ENCODE results near the gene SLC34A1.
"Not testable (repeated sequence)": the region's sequence is repeated elsewhere in the genome, so short reads cannot be mapped to it uniquely, and the experiment has no call there.

The SLC34A1 gene

GRCh38 chr5:177412603-177413233, 28.5 kb downstream of the SLC34A1 start:
- peak; percentile 90 to 91 for ATAC-seq

GRCh38 chr5:177414481-177414880, 30.2 kb downstream of the SLC34A1 start:
- ATAC-seq, result no peak

GRCh38 chr5:177417081-177417480, 32.8 kb downstream of the SLC34A1 start:
- ATAC-seq, result not testable (repeated sequence)

DNA sequence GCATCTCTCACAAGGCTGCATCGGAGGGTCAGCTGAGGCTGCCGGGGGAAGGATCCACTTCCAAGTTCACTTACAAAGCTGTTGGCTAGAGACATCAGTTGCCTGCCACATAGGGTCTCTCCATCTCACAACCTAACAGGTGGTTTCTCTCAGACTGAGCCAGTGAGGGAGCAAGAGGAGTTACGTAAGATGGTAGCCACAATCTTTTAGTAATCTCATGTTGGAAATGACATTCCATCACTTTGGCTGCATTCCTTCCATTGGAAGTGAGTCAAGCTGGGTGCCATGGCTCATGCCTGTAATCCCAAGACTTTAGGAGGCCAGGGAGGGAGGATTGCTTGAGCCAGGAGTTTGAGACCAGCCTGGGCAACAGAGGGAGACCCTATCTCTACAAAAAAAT, 34.8 kb downstream of the SLC34A1 start:
- ATAC-seq, result no peak

DNA sequence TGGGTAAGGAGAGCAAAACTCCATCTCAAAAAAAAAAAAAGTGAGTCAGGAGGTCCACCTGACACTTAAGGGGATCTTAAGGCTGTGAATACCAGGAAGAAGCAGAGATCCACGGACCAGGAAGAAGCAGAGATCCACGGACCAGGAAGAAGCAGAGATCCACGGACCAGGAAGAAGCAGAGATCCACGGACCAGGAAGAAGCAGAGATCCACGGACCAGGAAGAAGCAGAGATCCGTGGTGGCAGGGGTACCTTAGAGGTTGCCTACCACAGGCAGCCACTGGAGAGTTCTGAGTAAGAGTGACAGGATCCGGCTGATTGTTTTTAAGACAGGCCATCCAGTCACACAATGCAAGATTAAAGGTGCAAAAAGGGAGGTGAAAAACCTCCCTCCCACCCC, 36.2 kb downstream of the SLC34A1 start:
- not testable (repeated sequence) for ATAC-seq

DNA sequence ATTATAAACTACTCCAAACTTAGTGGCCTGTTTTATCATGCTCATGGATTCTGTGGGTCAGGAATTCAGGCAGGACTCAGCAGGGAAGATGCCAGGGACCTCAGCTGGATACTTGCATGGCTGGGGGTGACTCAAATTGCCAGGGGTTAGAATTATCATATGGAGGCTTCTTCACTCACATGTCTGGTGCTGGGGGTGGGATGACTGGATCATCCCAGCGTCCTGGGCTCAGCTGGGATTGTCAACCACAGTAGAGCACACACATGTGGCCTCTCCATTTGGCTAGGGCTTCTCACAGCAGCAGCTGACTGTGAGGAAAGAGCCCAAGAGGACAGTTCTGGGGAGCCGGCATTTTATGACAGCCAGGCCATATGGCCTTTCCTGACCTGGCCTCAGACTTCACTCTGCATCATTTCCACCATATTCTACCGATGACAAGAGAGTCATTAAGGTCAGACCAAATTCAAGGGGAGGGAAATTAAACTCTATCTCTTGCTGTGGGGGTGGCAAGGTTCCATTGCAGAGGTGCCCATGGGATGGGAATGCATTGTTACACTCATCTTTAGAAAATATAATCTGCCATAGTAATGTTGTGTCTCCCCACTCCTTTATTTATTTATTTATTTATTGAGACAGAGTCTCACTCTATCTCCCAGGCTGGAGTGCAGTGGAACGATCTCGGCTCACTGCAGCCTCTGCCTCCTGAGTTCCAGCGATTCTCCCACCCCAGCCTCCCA, 37.0 kb downstream of the SLC34A1 start:
- no peak for ATAC-seq

DNA sequence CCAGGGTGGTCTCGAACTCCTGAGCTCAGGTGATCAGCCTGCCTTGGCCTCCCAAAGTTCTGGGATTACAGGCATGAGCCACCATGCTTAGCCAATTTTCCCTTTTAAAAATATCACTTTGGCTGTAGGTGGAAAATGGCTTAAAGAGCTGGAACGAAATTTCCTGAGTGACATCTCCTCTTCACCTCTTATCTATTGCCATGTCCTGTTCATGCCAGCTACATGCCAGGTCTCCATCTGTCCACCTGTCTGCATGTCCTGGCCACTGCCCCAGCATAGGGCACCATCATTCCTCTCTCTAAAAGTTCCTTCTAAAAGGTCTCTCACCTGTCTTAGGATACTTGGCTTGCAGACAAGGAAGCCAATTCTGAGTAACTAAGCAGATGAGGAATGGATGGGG, 39.4 kb downstream of the SLC34A1 start:
- ATAC-seq, result no peak

- ATAC-seq, result no peak
These were observed 41.1 kb downstream of the SLC34A1 start for GRCh38 chr5:177425196-177425800.

DNA sequence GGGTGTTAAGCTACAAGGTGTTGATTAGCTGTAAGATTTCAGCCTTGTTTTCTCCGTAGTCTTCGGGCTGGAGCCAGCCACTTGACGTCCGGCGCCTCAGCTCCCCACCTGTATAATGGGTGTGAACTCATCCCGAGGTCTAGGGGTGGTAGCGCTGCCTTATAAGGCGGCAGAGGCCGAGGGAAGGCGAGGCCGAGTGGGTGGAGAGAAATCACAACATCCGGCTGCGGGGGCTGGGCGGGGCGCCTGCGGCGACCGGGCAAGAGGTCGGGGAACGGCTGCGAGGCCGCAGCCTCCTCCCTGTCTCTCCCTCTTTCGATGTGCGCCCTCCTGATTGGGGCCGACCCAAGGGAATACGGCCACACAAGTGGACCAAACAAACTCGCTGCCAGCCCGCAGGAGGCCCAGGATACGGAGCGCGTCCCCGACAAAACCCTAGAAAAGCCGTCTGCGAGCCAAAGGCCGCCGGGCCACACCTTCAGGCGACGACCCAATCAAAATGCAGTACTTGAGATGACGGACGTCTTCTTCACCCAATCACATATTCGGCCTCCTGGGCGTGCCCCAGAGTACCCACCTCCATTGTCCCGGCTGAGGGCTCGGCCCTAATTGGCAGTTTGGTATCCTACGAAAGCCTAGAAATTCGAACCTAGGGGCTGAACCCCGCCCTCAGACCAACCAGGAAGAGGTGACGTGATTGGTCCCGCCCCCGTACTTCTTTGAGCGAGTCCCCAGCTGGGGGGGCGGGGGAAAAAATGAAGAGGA, 41.7 kb downstream of the SLC34A1 start:
- ATAC-seq, result peak; percentile 85 to 87

GRCh38 chr5:177426566-177427210, 42.5 kb downstream of the SLC34A1 start, which contains the start of gene GRK6:
GRK6 (plus strand) TSS chr5:177426676; CDS start chr5:177426846, 170 bp downstream.
- peak; percentile 6 to 61 for ATAC-seq

- ATAC-seq, result no peak
These were observed 43.1 kb downstream of the SLC34A1 start for GRCh38 chr5:177427211-177427822.

DNA sequence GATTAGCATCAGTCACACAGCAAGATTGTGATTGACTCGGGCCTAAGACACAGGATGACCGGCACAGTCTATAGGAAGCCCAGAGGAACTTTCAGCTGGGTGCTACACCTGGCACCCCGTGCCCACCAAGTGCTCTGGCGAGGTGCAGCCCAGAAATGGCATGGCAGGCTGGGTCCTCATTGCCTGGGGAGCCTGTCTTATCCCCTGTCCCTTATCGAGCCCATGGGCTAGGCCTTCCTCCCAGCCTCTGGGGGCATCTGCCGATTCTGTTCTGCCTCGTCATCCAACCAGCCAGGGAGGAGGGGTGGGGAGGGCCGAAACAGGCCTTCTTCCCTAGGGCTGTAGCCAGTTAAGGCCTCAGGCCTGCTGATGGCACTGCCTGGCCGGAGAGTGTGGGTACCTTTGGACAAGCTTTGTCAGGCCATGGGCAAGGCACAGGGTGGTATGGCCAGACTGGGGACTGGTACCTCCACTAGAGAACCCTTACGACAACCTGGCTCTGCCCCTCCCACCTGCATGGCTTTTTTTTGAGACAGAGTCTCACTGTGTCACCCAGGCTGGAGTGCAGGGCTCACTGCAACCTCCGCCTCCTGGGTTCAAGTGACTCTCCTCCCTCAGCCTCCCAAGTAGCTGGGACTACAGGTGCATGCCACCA, 43.8 kb downstream of the SLC34A1 start:
- no peak for ATAC-seq

DNA sequence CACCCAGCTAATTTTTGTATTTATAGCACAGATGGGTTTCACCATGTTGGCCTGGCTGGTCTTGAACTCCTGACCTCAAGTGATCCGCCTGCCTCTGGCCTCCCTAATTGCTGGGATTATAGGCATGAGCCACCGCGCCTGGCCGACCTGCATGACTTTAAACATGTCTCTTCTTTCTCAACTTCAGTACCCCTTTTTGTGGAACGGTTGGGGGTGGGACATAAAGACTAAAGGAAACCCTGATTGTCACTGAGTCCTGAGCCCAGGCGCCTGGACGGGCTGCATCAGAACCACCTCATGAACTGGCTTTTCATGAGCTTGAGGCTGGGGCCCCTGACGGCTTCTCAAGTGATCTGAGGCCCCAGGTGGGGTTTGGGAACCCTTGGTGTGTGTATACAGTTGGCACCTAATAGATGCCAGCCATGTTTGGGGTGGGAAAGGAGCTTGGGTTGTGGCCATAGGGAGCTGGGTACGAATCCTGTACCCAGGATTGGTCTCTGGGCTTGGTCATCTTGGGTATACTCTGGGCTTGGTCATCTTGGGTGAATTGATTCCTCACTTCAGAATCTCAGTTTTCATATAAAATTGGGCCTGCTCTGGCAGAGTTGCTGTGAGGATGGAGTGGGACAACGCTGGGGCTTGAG, 44.5 kb downstream of the SLC34A1 start:
- ATAC-seq, result no peak

- ATAC-seq, result peak; percentile 10 to 28
These were observed 45.2 kb downstream of the SLC34A1 start for GRCh38 chr5:177429248-177430040.

DNA sequence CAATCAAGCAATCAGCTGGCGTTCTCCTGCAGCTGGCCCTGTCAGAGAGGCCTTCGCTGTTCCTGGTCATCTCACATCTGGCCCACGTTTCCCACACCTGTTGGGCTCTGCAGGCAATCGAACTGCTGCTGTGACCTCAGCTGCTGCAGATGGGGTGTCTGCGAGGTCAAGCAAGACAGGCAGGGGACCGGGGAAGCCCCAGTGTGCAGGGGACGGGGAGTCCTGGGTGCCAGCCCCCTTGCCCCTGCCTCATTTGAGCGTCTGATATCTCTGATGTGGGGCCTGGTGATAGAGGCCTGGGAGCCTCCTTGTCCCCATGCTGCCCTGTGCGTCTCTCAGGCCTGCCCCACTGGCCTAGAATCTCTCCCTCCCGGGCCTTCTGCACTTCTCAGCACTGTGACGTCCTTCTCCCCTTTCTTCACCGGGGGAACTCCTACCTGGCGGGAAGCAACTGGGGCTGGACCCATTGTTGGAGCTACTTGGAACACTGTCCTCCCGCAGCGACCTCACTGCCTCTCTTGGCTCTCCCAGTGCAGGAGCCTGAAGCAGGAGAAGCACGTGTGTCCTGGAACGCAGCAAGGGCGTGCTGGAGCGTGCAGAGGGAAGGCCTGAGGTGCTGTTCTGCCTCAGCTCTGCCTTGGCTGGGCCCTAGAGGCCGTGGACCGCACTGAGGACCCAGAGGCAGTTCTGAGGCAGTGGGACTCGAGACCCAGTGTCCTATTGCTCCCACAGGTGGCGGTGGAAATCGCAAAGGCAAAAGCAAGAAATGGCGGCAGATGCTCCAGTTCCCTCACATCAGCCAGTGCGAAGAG, 46.1 kb downstream of the SLC34A1 start:
- no peak for ATAC-seq

DNA sequence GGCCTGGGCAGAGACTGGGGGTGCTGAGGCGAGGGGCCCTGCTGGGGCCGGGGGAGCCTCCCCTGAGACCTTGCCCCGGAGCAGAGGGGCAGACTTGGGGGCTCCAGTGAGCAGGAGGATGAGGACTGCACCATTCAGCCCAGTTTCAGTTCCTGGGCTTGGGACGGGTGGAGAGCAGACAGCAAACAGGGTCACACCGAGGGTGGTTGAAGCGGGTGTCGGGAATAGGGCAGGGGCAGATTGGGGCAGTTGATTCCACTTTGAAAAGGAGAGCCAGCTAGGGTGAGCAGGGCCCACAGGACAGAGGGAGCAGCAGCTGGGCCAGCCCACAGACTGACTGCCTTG, 46.7 kb downstream of the SLC34A1 start:
- ATAC-seq, result no peak

DNA sequence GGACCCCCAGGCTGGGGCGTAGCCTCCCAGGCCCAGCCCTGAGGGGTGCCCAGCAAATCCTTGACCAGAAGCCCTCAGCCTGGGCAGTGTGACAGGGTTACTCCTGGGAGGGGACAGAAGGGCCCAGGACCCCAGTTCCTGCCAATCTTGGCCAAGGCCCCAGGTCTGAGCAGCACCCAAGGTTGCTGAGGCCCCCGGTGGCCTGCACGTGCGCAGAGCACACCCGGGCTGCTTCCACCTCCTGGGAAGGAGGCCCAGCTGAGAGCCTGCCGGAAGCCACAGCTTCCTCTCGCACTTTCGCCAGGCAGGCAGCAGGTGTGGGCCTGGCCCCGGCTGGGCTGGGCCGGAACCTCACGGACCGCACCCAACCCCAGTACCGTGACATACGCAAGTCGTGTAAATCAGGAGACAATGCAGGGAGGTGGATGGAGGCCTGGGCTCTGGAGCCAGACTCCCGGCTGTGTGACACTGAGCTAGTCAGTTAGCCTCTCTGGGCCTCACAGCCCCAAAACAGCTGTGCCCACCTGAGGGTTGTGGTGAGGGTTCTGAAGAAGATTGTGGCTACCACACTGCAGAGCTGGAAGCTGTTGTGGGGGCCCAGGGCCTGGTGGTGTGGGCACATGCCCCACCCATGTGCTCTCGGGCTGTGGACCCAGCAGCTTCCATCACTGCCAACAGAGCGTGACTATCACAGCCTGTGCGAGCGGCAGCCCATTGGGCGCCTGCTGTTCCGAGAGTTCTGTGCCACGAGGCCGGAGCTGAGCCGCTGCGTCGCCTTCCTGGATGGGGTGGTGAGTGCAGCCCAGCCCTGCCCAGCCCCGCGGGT, 47.3 kb downstream of the SLC34A1 start:
- ATAC-seq, result peak; percentile 42 to 43

- ATAC-seq, result peak; percentile 3 to 11
These were observed 48.1 kb downstream of the SLC34A1 start for GRCh38 chr5:177432143-177432838.
